M059J (cell line): ENCODE results near the gene AMHR2. TPM values are rescaled to one million over a fixed set of nuclear protein-coding genes. Genes with fewer than 3 reads are reported as not detected.
"Not testable (repeated sequence)": the region's sequence is repeated elsewhere in the genome, so short reads cannot be mapped to it uniquely, and the experiment has no call there.

Experiments
- DNase-seq: peaks from one replicate; pipeline ENCODE4 v3.0.0-alpha.2; 2012; ENCODE audit warnings: low read depth
- total RNA-seq: library from RNA; depleted of rRNA; stranded (reverse); fragments of >200 nt; shearing (Covaris generic); gene quantifications from 2 replicates; pipeline ENCODE4 v1.2.3, GENCODE V29; 2014

Gene AMHR2
- total RNA-seq, 1 experiment from 2014 or later: not detected

GRCh38 chr12:53414756-53415417, 8.8 kb upstream of the AMHR2 start:
- DNase-seq: no peak

- DNase-seq: peak; percentile 16
These were observed 7.8 kb upstream of the AMHR2 start for GRCh38 chr12:53415752-53416389.

- peak; percentile 9 for DNase-seq
These were observed 6.3 kb upstream of the AMHR2 start for GRCh38 chr12:53417291-53417816.

DNA sequence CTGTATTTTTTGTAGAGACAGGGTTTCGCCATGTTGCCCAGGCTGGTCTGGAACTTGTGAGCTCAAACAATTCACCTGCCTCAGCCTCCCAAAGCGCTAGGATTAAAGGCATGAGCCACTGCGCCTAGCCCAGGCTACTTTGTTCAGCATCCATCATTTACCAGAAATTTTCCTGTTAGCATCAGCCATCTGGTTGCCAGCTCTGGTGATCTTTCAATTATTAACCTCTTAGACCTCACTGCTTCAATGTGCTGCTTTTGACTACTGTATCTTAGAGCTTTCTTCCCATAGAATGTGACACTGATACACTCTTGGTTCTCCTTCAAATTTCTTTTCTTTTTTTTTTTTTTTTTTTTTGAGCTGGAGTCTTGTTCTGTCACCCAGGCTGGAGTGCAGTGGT, 5.4 kb upstream of the AMHR2 start:
- DNase-seq: no peak

DNA sequence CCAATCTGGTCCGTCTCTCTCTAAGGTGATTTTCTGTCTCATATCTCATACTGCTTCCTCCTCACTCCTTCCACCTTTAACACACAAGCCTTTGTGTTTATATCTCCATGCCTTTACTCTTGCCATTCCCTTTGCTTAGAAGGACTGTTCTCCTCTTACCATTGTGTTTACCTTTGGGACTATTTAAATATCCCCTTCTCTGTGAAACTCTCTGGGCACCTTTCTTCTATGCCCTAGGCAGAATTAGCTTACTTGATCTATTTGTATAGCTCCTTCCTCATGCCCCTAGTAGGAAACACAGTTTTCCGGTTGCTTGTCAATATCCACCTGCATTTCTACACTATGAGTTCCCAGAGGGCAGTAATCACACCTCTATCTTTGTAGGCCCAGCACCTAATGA, 3.9 kb upstream of the AMHR2 start:
- no peak for DNase-seq

DNA sequence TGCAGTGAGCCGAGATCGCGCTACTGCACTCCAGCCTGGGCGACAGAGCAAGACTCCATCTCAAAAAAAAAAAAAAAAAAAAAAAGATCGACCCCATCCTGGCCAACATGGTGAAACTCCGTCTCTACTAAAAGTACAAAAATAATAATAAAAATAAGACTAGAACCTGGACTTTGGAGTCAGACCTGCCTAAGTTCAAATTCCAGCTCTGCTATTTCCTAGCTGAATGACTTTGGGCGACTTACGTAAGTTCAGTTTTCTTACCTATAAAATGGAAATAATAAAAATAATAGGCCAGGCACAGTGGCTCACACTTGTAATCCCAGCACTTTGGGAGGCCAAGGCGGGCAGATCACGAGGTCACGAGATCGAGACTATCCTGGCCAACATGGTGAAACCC, 1.4 kb upstream of the AMHR2 start:
- not testable (repeated sequence) for DNase-seq

DNA sequence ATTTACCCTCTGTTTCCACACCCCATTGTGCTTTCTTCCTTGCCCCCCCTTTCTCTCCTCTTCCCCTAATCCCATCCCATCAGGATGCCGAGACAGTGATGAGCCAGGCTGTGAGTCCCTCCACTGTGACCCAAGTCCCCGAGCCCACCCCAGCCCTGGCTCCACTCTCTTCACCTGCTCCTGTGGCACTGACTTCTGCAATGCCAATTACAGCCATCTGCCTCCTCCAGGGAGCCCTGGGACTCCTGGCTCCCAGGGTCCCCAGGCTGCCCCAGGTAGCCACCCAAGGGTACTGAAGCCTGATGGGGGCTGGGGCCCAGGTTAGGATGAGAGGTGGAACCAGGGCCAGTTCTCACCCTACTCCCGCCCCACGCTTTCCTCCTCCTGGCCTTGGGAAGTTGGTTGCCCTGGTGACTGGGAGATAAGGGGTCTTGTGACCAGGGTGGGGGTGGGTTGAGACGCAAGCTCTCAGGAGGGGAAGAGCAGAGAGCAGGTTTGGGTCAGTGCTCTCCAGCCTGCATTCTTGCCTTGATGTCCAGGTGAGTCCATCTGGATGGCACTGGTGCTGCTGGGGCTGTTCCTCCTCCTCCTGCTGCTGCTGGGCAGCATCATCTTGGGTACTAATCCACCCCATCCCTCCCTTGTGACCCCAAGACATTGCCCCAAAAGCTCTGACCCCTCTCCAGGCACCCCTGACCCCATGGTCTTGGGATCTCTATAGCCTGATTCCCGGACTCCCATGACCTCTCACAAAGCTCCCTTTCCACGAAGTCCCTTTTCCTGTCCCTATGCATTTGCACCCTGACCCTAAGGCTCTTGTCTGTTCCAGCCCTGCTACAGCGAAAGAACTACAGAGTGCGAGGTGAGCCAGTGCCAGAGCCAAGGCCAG, 1.2 kb downstream of the AMHR2 start:
- DNase-seq: no peak

- DNase-seq: no peak
These were observed 2.0 kb downstream of the AMHR2 start for GRCh38 chr12:53425515-53426150.

- DNase-seq: peak; percentile 96
These were observed 4.4 kb downstream of the AMHR2 start for GRCh38 chr12:53427905-53428594.

- DNase-seq: no peak
These were observed 5.1 kb downstream of the AMHR2 start for GRCh38 chr12:53428741-53429140.

- no peak for DNase-seq
These were observed 6.5 kb downstream of the AMHR2 start for GRCh38 chr12:53430116-53430515.

DNA sequence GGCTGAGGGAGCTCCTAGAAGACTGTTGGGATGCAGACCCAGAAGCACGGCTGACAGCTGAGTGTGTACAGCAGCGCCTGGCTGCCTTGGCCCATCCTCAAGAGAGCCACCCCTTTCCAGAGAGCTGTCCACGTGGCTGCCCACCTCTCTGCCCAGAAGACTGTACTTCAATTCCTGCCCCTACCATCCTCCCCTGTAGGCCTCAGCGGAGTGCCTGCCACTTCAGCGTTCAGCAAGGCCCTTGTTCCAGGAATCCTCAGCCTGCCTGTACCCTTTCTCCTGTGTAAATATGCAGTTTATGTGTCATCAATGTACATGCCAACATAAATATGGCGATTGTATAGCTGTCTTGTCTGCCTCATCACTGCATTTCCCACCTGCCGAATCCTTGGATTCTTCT, 7.5 kb downstream of the AMHR2 start:
- no peak for DNase-seq

DNA sequence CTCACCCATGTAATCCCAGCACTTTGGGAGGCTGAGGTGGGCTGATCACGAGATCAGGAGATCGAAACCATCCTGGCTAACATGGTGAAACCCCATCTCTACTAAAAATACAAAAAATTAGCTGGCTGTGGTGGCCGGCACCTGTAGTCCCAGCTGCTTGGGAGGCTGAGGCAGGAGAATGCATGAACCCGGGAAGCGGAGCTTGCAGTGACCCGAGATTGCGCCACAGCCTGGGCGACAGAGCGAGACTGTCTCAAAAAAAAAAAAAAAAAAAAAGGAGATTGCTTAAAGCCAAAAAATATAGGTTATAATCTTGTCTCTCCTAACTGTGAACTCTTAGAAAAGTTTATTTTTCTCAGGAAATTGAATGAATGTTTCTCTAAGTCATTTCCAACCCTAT, 11.7 kb downstream of the AMHR2 start:
- DNase-seq: not testable (repeated sequence)

DNA sequence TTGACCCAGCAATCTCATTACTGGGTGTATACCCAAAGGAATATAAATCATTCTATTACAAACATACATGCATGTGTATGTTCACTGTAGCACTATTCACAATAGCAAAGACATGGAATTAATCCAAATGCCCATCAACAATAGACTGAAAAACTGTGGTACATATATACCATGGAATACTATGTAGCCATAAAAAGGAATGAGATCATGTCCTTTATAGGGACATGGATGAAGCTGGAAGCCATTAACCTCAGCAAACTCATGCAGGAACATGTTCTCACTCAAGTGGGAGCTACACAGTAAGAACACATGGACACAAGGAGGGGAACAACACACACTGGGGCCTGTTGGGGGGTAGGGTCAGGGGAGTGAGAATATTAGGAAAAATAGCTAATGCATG, 15.9 kb downstream of the AMHR2 start:
- not testable (repeated sequence) for DNase-seq

GRCh38 chr12:53441040-53441833, 17.6 kb downstream of the AMHR2 start, which contains the start of gene PRR13:
TSS of gene PRR13 (plus strand) at chr12:53441734. CDS start at chr12:53442715, 981 bp downstream.
- peak; percentile 99 for DNase-seq

DNA sequence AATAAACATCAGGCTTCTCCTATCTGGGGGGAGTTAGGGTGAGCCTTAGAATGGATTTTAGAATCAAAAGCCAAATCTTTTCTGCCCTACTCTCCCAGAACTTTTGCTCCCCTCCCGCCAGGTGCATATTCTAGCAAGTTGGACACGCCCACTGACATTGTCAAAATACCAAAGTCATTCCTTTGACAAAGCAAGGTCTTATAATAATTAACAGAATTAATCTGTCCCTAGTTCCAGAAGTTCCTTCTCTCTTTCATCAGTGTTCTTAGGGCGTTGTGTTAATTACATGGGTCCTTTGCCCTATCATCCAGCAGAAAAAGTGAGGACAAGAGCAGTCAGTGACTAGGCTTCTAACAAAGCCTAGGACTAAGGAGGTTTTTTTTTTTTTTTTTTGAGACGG, 20.3 kb downstream of the AMHR2 start:
- no peak for DNase-seq

DNA sequence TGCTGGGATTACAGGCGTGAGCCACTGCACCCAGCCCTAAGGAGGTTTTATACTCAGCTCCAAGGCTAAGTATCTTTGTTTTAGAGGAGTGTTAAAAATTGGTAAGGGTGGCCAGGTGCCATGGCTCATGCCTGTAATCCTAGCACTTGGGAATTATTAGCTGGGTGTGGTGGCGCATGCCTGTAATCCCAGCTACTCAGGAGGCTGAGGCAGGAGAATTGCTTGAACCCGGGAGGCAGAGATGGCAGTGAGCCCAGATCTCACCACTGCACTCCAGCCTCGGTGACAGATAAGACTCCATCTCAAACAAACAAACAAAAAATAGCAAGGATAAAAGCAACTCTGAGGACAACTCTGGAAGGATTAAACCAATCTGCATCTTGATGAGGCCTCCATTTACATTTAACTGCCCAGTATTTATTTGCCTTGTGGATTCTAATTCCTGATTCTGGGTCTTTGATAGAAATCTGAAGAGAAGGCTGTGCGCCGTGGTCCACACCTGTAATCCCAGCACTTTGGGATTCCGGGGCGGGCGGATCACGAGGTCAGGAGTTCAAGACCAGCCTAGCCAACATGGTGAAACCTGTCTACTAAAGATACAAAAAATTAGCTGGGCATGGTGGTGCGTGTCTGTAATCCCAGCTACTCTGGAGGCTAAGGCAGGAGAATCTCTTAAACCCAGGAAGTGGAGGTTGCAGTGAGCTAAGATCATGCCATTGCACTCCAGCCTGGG, 21.1 kb downstream of the AMHR2 start:
- DNase-seq: not testable (repeated sequence)

DNA sequence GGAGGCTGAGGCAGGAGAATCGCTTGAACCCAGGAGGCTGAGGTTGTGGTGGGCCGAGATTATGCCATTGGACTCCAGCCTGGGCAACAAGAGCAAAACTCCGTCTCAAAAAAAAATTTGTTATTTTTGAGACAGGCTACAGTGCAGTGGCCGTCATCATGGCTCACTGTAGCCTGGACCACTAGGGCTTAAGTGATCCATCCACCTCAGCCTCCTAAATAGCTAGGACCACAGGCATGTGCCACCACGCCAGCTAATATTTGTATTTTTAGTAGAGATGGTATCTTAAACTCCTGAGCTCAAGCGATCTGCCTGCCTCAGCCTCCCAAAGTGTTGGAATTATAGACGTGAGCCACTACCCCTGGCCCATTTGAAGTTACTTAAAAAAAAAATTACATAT, 27.3 kb downstream of the AMHR2 start:
- no peak for DNase-seq

DNA sequence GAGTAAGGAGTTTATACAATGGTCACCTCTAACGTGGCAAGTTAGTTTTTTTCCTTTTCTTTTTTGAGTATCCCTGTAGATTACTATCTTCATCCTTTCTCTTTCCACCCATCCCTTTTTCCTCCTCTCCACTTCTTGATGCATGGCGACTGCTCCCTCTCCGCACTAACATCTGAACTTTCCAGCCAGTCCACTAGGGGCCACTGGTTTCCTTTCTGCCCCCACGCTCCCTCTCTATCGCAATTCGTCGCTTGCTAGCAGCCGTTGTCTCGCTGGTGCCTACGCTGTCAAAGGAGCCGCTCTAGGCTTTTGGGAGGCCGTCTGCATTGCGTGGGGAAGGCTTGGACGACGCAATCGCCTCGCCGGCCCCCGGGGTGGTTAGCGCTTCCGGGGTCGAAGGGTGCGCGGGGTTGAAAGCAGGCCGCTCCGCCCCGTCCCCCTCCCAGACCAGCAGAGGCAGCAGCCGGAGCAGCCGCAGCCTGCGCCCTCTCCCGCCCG, 28.1 kb downstream of the AMHR2 start, which contains the start of gene PCBP2:
Gene PCBP2, plus strand, starts transcription at position 442 of the 498 bp plus-strand sequence. CDS start 2,699 bp downstream, outside the sequence.
- DNase-seq: peak; percentile 99
